CD4-positive, alpha-beta memory T cell (primary cell): Measurements from ENCODE around the gene AIFM3. TPM values are rescaled to one million over a fixed set of nuclear protein-coding genes. Genes with fewer than 3 reads are reported as not detected.
A peak's percentile ranks its signal among the peaks of the same experiment; 100 is the strongest.
"Not testable (repeated sequence)": the region's sequence is repeated elsewhere in the genome, so short reads cannot be mapped to it uniquely, and the experiment has no call there.

Experiments
- CTCF ChIA-PET: fragments of 350-600 bp; sonication (Branson Sonifier 250); formaldehyde crosslinking; loops from one replicate; lab custom pipeline; 2021; ENCODE audit warnings: inconsistent platforms; ENCODE audit not compliant: partially characterized antibody; lab: Charles Lee
- POLR2A ChIA-PET: fragments of 350-600 bp; sonication (Branson Sonifier 250); formaldehyde crosslinking; loops from one replicate; lab custom pipeline; 2021; ENCODE audit not compliant: partially characterized antibody; lab: Charles Lee
- DNase-seq, 5 donors: peaks; one replicate each; pipeline versions ENCODE4 v3.0.0 to v3.0.0-alpha.2; 2020 to 2022; ENCODE audit warnings: mixed read lengths in 1 of 5
- H3K27ac ChIP-seq: one replicate; pipeline ENCODE4 v1.7.0; 2013; ENCODE audit warnings: low read depth, low read length
- H3K27me3 ChIP-seq: 2 replicates; pipeline ENCODE4 v1.7.0; 2013; ENCODE audit warnings: mild to moderate bottlenecking, low read length, moderate library complexity; ENCODE audit not compliant: insufficient read depth
- H3K36me3 ChIP-seq: 2 replicates; pipeline ENCODE4 v1.7.0; 2013; ENCODE audit warnings: mild to moderate bottlenecking, low read length, moderate library complexity; ENCODE audit not compliant: insufficient read depth
- H3K4me1 ChIP-seq: 2 replicates; pipeline ENCODE4 v1.7.0; 2013; ENCODE audit warnings: mild to moderate bottlenecking, low read length, moderate library complexity; ENCODE audit not compliant: insufficient read depth
- H3K4me3 ChIP-seq, 2 donors: one replicate each; pipeline ENCODE4 v1.7.0; 2013; ENCODE audit warnings: low read length in 2 of 2, mild to moderate bottlenecking in 1 of 2
- H3K9me3 ChIP-seq, 2 donors: one replicate each; pipeline ENCODE4 v1.7.0; 2013; ENCODE audit warnings: low read length in 2 of 2, control low read depth in 1 of 2; ENCODE audit not compliant: control insufficient read depth in 1 of 2
- H3K27ac Mint-ChIP-seq, 7 donors: one replicate each; pipeline ENCODE4 v1.8.0; 2020 to 2021; ENCODE audit warnings: mixed read lengths in 7 of 7, mild to moderate bottlenecking in 6 of 7, inconsistent platforms in 3 of 7, moderate library complexity in 3 of 7
- H3K27me3 Mint-ChIP-seq, 2 donors: one replicate each; pipeline ENCODE4 v1.8.0; 2020 to 2021; ENCODE audit warnings: mixed read lengths in 2 of 2
- H3K36me3 Mint-ChIP-seq, 2 donors: one replicate each; pipeline ENCODE4 v1.8.0; 2020 to 2021; ENCODE audit warnings: mixed read lengths in 2 of 2, inconsistent platforms in 1 of 2, mild to moderate bottlenecking in 1 of 2
- H3K4me1 Mint-ChIP-seq, 4 donors: one replicate each; pipeline ENCODE4 v1.8.0; 2020 to 2021; ENCODE audit warnings: mixed read lengths in 4 of 4, mild to moderate bottlenecking in 1 of 4
- H3K4me3 Mint-ChIP-seq, 8 donors: one replicate each; pipeline ENCODE4 v1.8.0; 2020 to 2021; ENCODE audit warnings: mixed read lengths in 8 of 8, mild to moderate bottlenecking in 7 of 8, moderate library complexity in 6 of 8, inconsistent platforms in 3 of 8
- H3K9me3 Mint-ChIP-seq, 8 donors: one replicate each; pipeline ENCODE4 v1.8.0; 2020 to 2021; ENCODE audit warnings: mixed read lengths in 8 of 8, mild to moderate bottlenecking in 5 of 8, inconsistent platforms in 3 of 8, moderate library complexity in 1 of 8
- intact Hi-C: fragments of 100-400 bp; cut with micrococcal nuclease; formaldehyde crosslinking; loops from one replicate; pipeline ENCODE4 v1.15.1; 2023
- polyA plus RNA-seq, 2 donors: library from polyadenylated mRNA; unstranded; fragments of 300-500 nt; fragmentation: Illumina TruSeq; gene quantifications; one replicate each; pipeline ENCODE4 v1.2.3, GENCODE V29; 2021
- total RNA-seq, 2 experiments: library from RNA; stranded (reverse); gene quantifications; one replicate each; pipeline ENCODE4 v1.2.3, GENCODE V29; 2021

Gene AIFM3
- total and polyA plus RNA-seq, 4 experiments from 2014 or later = 0.55 to 1.0 TPM; not detected in 2

- H3K27me3 ChIP-seq, H3K9me3 ChIP-seq, POLR2A ChIA-PET, H3K4me3 ChIP-seq, H3K27me3 Mint-ChIP-seq, CTCF ChIA-PET, DNase-seq, intact Hi-C loops, H3K27ac ChIP-seq, H3K9me3 Mint-ChIP-seq: not testable (repeated sequence)
- Mint-ChIP-seq H3K4me1 (peaks cover 53 to 94% (median 70%) of the 10 kb centered on the region in 4 donors), H3K36me3 (peaks cover 33 to 64% of the 10 kb centered on the region in 2 donors), H3K27ac (peak overlapping the region in 2 of 7 donors; percentile 10 to 80), H3K4me3 (peak overlapping the region in 5 of 8 donors; percentile 27 to 61 (median 46))
- H3K4me1 ChIP-seq = peaks cover 84% of the 10 kb centered on the region
- H3K36me3 ChIP-seq = peaks cover 36% of the 10 kb centered on the region
Measured at GRCh38 chr22:20935780-20936539, 31.1 kb upstream of the AIFM3 start.

GRCh38 chr22:20937031-20937793 is 29.8 kb upstream of the AIFM3 start:
- H3K27ac Mint-ChIP-seq = peak overlapping the region in 5 of 7 donors; percentile 34 to 83 (median 72)
- peak overlapping the region; percentile 29 to 81 (median 67) for H3K4me3 Mint-ChIP-seq
- Histone ChIP-seq H3K4me3 (no peak overlapping the region), H3K27me3 (no peaks in the 10 kb centered on the region), H3K27ac (no peak overlapping the region), H3K9me3 (no peaks in the 10 kb centered on the region), H3K36me3 (peaks cover 28% of the 10 kb centered on the region), H3K4me1 (peaks cover 82% of the 10 kb centered on the region)
- no peaks in the 10 kb centered on the region for H3K27me3 Mint-ChIP-seq
- peaks cover 53 to 96% (median 73%) of the 10 kb centered on the region in 4 donors for H3K4me1 Mint-ChIP-seq
- no peak for DNase-seq
- ChIA-PET POLR2A (no interaction called here), CTCF (interaction anchor here (1.0 kb wide), 1 partner anchor 15 kb away, joined by 4 read pairs; no protein-coding TSS in a partner anchor)
- intact Hi-C loops = no loop called here
- no peaks in the 10 kb centered on the region for H3K9me3 Mint-ChIP-seq
- H3K36me3 Mint-ChIP-seq = peaks cover 33 to 67% of the 10 kb centered on the region in 2 donors

- no peak for DNase-seq
- Histone ChIP-seq H3K27me3 (no peaks in the 10 kb centered on the region), H3K36me3 (peaks cover 21% of the 10 kb centered on the region), H3K9me3 (no peaks in the 10 kb centered on the region), H3K4me3 (no peak overlapping the region), H3K27ac (no peak overlapping the region), H3K4me1 (peaks cover 84% of the 10 kb centered on the region)
- peaks cover 55 to 96% (median 75%) of the 10 kb centered on the region in 4 donors for H3K4me1 Mint-ChIP-seq
- H3K27me3 Mint-ChIP-seq = no peaks in the 10 kb centered on the region
- ChIA-PET CTCF (interaction anchor here (0.8 to 1.0 kb wide), 2 partner anchors 15 to 21 kb away, joined by 4 to 5 read pairs; partner anchors contain the start of gene CRKL), POLR2A (no interaction called here)
- intact Hi-C loops = no loop called here
- peak overlapping the region in 4 of 8 donors; percentile 62 to 81 (median 72) for H3K4me3 Mint-ChIP-seq
- H3K36me3 Mint-ChIP-seq = peaks cover 33 to 66% of the 10 kb centered on the region in 2 donors
- peak overlapping the region in 4 of 7 donors; percentile 1 to 72 (median 29) for H3K27ac Mint-ChIP-seq
- H3K9me3 Mint-ChIP-seq = no peaks in the 10 kb centered on the region
Measured at GRCh38 chr22:20937794-20938671, 29.0 kb upstream of the AIFM3 start.

GRCh38 chr22:20939457-20940185 is 27.4 kb upstream of the AIFM3 start:
- H3K9me3 Mint-ChIP-seq, H3K27me3 Mint-ChIP-seq, DNase-seq, H3K27me3 ChIP-seq, POLR2A ChIA-PET, H3K9me3 ChIP-seq, H3K27ac ChIP-seq, H3K4me3 ChIP-seq, CTCF ChIA-PET: not testable (repeated sequence)
- peaks cover 25 to 63% of the 10 kb centered on the region in 2 donors for H3K36me3 Mint-ChIP-seq
- intact Hi-C loops = loop anchor here (10.0 kb wide), 1 partner anchor 55 kb away; no protein-coding TSS in a partner anchor
- peak overlapping the region in 7 of 8 donors; percentile 21 to 61 (median 49) for H3K4me3 Mint-ChIP-seq
- H3K27ac Mint-ChIP-seq = peak overlapping the region in 1 of 7 donors; percentile 46
- peaks cover 55 to 93% (median 75%) of the 10 kb centered on the region in 4 donors for H3K4me1 Mint-ChIP-seq
- Histone ChIP-seq H3K36me3 (peaks cover 18% of the 10 kb centered on the region), H3K4me1 (peaks cover 85% of the 10 kb centered on the region)

- Mint-ChIP-seq H3K4me1 (peaks cover 53 to 93% (median 76%) of the 10 kb centered on the region in 4 donors), H3K36me3 (peaks cover 25 to 58% of the 10 kb centered on the region in 2 donors), H3K4me3 (peak overlapping the region in 2 of 8 donors; percentile 21 to 50), H3K27me3 (no peaks in the 10 kb centered on the region), H3K9me3 (no peaks in the 10 kb centered on the region), H3K27ac (peak overlapping the region in 2 of 7 donors; percentile 46 to 62)
- CTCF ChIA-PET = no interaction called here
- no peak for DNase-seq
- Histone ChIP-seq H3K36me3 (peaks cover 18% of the 10 kb centered on the region), H3K9me3 (no peaks in the 10 kb centered on the region), H3K27ac (no peak overlapping the region), H3K4me3 (no peak overlapping the region), H3K4me1 (peaks cover 84% of the 10 kb centered on the region), H3K27me3 (no peaks in the 10 kb centered on the region)
- intact Hi-C loops = loop anchor here (10.0 kb wide), 1 partner anchor 55 kb away; no protein-coding TSS in a partner anchor
- POLR2A ChIA-PET = no interaction called here
Measured at GRCh38 chr22:20940186-20940651, 26.8 kb upstream of the AIFM3 start.

GRCh38 chr22:20940904-20941385 is 26.1 kb upstream of the AIFM3 start:
- no peaks in the 10 kb centered on the region for H3K9me3 Mint-ChIP-seq
- H3K36me3 ChIP-seq = peaks cover 20% of the 10 kb centered on the region
- H3K4me1 ChIP-seq = peaks cover 83% of the 10 kb centered on the region
- H3K36me3 Mint-ChIP-seq = peaks cover 23 to 52% of the 10 kb centered on the region in 2 donors
- H3K27ac Mint-ChIP-seq = peak overlapping the region in 2 of 7 donors; percentile 24 to 62
- CTCF ChIA-PET = interaction anchor here (0.6 kb wide), 1 partner anchor 55 kb away, joined by 3 read pairs; no protein-coding TSS in a partner anchor
- H3K4me1 Mint-ChIP-seq = peaks cover 59 to 93% (median 78%) of the 10 kb centered on the region in 4 donors
- no peaks in the 10 kb centered on the region for H3K27me3 ChIP-seq
- no peak for DNase-seq
- no peaks in the 10 kb centered on the region for H3K27me3 Mint-ChIP-seq
- intact Hi-C loops = loop anchor here (10.0 kb wide), 1 partner anchor 56 kb away; no protein-coding TSS in a partner anchor
- POLR2A ChIA-PET = no interaction called here
- no peak overlapping the region for H3K4me3 ChIP-seq
- H3K27ac ChIP-seq = no peak overlapping the region
- H3K4me3 Mint-ChIP-seq = peak overlapping the region in 6 of 8 donors; percentile 11 to 69 (median 25)
- H3K9me3 ChIP-seq = no peaks in the 10 kb centered on the region
